GM19463 (cell line): ENCODE measurements around the gene LINGO1.

ENCODE experiments used
- ATAC-seq: cut with Tn5 transposase; IDR thresholded peaks from one replicate; pipeline ENCODE4 v1.9.1; 2021; ENCODE audit warnings: mild to moderate bottlenecking, moderate library complexity; ENCODE audit not compliant: unreplicated experiment

LINGO1 gene

GRCh38 chr15:77617476-77618230, 15.1 kb downstream of the LINGO1 start:
- no peak for ATAC-seq

DNA sequence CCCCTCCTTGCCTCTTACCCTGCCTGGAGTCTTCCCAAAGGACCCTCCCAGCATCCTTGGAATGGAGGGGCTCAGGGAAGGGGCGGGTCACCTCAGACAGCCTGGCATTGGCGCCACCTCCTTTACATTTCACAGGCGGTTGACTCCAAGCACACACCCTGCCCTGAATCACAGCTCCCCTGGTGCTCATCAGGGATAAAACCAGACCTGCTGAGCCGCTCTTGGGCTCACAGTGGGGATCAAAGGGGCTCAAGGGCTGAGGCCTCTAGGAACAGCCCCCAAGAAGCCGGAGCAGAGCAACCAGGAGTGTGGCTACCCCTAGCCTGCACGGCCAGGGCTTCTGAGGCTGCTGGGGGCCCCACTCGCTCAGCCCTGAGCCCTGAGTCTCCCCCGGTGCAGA, 16.6 kb downstream of the LINGO1 start:
- ATAC-seq: no peak

DNA sequence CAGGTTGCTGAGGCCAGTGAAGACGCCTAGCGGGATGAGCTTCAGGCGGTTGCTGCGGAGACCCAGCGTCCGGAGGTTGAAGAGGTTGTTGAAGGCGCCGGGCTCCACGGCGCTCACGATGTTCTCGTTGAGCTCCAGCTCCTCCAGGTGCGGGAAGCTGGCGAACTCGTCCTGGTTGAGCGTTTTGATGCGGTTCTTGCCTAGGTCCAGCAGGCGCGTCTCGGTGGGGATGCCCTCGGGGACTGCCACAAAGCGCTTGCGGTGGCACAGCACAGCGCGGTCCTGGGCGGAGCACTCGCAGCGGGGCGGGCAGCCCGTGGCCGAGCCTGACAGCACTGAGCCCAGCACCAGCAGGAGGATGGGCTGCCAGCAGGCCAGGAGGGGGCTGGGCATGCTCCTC, 17.2 kb downstream of the LINGO1 start:
- ATAC-seq: no peak

GRCh38 chr15:77614251-77614806, 18.4 kb downstream of the LINGO1 start:
- ATAC-seq: no peak

DNA sequence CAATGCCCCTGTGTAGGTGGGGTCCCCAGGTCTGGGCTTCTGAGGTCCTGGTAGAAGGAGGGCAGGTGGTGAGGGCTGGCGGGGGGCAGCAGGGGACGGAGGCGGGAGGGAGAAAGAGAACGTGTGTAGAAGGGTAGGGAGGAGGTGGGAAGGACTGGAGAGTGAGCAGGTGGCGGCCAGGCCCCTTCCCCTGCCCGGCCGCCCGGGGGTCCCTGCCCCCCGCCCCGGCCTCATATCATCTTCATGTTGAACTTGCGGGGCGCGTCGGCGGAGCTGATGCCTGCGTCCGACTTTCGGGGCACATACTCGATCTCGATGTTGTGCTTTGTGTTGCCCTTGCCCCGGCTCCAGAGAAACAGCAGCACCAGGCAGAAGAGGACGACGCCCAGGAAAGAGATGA, 18.9 kb downstream of the LINGO1 start:
- no peak for ATAC-seq

DNA sequence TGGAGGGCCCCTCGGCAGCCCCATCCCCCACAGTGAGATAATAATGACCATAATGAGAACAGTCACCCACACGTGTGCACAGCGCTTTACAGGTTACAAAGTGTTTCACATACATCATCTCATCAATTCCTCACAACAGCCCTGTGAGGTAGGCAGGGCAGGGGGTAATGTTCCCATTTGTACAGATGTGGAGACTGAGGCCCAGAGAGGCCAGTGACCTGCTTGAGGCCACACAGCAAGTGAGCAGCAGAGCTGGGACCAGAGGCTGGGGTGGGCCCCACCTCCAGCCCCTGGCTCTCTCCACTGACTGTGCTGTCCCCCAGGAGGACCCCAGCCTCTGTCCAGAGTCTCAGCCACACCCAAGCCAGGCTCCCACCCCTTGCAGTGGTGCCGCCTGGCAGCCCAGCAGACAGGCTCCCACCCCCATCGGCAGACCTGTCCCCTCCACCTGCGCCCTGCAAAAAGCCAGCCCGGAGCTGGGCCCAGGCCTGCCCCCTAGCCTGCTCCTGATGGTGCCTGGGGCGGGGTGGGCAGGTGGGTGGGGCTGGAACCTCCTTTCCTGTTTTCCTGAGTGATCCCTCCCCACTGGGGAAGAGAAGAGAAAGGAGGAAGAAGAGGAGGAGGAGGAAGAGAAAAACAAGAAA, 19.6 kb downstream of the LINGO1 start:
- no peak for ATAC-seq

GRCh38 chr15:77611767-77612166, 20.9 kb downstream of the LINGO1 start:
- ATAC-seq: no peak

DNA sequence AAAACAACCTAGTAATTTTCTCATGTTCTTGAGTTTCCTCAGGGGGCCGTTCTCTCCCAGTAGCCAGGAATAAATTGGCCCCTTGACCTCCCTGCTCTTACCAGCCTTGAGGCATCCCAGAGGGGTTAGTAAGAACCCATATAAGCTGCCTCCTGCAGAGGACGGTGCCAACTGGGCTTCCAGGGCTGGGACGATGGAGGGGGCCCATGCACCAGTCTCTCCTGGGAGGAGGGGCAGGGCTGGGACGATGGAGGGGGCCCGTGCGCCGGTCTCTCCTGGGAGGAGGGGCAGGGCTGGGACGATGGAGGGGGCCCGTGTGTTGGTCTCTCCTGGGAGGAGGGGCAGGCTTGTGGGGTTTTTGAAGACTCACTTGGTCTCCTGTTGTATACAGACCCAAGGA, 22.0 kb downstream of the LINGO1 start:
- ATAC-seq: no peak

DNA sequence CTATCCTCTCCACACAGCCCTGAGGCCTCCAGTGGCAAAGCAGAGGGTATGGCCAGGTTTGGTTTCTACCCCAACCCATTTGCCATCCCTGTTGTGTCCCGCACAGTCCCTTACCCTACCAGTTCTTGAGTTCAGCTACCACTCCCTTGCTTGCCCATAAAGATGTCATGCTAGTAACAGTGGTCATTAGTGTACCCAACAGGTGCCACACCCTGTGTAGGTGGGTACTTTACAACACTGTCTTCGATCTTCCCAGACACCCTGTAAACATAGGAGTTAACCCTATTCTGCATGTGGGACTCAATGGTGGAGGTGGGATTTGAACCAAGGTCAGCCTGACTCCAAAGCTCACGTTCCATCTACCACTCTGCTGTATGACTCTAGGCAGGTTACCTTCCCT, 23.2 kb downstream of the LINGO1 start:
- ATAC-seq: no peak

- no peak for ATAC-seq
Observed at GRCh38 chr15:77608774-77609173, 23.9 kb downstream of the LINGO1 start.

DNA sequence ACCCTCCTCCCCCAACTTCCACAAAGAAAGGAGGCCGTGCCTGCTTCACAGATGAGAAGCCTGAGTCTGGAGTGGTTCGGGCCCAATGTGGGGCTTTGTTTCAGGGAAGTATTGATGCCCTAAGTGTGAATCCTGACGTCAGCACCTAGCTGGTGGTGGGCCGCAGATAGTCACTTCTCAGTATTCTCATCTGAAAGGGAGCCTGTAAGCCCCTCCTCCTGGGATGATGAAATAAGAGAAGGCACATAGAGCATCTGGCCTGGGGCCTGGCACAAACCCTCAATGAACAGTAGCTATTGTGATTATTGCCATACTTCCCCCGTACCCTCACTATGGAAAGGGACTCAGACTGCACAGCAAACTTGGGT, 24.8 kb downstream of the LINGO1 start:
- no peak for ATAC-seq

DNA sequence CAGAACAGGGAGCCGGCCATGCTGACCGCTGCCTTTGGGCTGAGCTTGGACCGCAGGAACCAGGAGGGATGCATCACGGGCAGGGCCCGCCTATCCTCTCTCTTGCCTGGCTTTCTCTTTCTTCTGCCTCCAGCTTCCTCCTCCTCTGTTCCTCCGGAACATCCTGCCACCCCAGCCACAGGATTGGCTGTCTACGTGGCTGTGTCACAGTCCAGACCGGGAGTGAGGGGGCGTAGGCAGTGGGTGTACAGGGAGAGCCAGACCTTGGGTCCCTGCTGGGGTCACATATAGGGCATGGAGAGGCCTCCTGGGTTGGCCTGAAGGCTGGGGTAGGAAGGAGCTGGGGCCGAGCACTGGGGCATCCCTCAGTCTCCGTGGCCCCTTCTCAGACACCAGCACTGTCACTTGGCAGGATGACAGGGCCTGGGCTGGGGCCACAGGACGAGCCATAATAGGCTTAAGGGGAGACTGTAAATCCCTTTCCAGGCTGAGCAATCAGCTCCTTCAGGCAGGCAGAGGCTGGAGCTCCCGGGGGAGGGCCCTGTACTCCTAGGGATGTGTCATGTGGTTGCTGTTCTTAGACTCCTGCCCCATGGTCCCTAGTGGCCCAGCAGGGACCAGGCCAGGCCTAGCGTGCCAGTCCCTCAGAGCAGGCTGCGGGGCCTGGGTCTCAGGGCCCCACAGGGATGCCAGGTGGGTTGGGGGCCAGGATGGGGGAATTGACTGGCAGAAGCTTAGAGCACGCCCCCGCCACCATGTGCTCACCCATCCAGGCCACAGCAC, 25.4 kb downstream of the LINGO1 start:
- no peak for ATAC-seq

GRCh38 chr15:77606142-77607034, 26.3 kb downstream of the LINGO1 start:
- ATAC-seq: no peak

DNA sequence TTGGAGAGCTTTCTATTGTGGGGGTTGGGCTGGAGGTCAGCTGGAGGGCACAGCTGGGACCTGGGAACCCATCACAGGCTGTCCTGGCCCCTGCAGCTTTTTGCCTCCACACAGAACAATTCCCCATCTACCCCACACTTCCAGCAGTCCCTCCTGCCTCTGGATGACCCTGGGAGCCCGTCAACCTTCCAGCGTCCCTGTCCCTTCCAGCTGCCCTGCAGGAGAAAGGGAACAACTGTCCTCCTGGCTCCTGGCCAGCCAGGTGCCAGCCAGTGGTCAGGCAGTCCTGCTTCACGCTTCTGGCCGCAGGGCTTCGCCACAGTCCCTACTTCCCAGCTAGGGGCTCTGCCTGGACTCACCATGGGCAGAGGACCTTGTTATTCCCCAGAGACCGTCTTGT, 27.2 kb downstream of the LINGO1 start:
- no peak for ATAC-seq

- ATAC-seq: no peak
Observed at GRCh38 chr15:77604973-77605372, 27.7 kb downstream of the LINGO1 start.

- ATAC-seq: no peak
Observed at GRCh38 chr15:77603611-77604336, 28.9 kb downstream of the LINGO1 start.

- no peak for ATAC-seq
Observed at GRCh38 chr15:77602800-77603199, 29.9 kb downstream of the LINGO1 start.

DNA sequence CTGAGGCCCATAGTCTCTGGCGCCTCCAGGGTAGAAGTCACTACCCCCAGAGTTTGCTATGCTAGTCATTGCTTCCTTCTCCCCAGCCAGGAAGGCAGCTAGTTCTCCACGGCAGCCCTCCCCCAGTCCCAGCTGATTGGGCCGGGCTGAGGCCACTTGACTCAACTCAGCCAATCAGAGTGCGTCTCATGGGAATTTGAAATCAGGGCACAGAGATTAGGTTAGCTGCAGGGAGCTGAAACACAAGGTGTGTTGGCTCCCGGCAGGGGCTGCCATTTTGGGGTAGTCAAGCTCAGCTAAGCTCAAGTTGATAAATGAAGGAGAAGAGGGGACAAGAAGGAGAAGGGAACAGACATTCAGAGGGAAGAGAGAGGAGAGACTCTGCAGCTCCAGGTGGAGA, 32.8 kb downstream of the LINGO1 start:
- ATAC-seq: no peak

DNA sequence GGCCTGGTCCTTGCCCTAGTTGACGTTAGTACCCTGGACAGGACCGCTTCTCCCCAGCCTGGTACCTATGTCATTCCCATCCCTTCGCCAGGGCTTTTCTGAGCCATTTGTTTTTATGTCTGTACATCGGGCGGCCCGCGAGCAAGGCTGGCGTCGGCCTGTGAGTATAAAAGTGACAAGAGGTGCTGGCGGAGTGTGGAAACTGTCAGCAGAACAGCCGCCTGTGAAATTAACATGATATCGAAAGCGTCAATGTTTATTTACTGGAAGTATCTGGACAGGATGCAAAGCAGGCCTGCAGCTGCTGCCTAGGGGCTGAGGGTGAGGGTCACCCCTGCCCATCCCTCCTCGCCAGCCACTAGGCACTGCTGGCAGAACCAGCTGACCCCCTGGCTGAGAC, 33.4 kb downstream of the LINGO1 start:
- no peak for ATAC-seq

DNA sequence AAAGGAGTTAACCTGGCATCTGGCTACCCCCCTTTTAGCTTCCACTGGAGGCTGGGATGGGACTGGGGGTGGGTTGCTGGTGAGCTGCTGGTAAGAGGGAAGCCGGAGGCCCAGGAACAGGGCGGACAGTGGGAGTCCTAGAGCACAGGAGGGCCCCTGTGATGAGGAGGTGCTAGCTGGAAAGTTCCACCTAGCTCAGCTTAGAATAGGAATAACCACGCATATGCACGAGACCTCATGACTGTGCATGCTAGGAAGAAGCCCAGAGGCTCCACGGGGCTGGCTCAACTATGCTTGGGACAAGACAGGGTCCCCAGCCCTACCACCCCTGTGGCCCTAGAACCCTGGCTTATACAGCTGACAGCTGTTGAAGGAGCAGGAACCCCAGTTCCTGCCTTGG, 34.1 kb downstream of the LINGO1 start:
- ATAC-seq: no peak
